ENCODE results near the gene ATF6.
A peak's percentile ranks its signal among the peaks of the same experiment; 100 is the strongest.

ATF6 gene

DNA sequence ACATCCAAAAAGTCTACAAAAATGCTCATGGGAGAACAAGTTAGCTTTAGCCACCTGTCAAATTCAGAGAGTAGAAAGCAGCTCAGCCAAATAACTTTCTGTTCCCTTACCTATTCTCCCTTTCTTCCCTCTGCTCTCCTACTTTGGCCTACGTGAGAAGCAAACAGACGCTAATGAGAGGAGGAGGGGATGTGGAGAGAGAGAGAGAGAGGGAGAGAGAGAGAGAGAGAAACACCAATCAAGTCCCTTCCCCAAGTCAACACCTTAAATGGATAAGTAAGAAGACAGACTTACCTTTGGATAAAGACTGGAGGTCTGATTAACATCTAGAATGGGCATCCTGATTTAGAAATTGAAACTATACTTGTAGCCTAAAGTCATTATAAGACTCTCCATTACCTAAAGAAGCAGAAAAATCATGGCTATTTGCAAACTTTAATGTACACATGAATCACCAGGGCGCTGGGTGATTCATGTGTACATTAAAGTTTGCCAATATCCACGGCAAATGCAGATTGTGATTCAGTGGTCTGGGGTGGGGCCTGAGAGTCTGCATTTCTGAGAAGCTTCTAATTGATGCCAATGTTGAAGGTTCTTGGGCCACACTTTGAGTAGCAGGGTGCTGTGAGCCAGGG lies 29.7 kb upstream of the ATF6 start:
- no peak for DNase-seq

DNA sequence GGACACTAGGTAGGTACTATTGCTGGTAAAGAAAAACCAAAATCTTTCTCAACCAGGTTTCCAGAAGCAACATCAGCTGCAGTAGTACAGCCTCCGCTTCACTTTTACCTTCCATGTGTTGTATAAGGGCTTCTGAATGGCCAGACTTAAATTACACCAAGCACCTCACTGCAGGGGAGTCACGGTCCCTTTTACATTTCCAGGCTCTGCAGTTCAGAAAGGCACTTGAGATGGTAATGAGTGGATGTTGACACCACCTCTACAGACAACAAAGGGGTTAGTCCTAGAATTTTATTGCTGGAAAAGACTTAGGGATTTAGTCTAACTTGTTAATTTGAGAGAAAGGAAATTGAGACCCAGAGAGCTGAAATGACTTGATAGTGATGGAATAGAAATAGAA lies 28.5 kb upstream of the ATF6 start:
- DNase-seq, result peak; percentile 26 to 62 (median 57)

DNA sequence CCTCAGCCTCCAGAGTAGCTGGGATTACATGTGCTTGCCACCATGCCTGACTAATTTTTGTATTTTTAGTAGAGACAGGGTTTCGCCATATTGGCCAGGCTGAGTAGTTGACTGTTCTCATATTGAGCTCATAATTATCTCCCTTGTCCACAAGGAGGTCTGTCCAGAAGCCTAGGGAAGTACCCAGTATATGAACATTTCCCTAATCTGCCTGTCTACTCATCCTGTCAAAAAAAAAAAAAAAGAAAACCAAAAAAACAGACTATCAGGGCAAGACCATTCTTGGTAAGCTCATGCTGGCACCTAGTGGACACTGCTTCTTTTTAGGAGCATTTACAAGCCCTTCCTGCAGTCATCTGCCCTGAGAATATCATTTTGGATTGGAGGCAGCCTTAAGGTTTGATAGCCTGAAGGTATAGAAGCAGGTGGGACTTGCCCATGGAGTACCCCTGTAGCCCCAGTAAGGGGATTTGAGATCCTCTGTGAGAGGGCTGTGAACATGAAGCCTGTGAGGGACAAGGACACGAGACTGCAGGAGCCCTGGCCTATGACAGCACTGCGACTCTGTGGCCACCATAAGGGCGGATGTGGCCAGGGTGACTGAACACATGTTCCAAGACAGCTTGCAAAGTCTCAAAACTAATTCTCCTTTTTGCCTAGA lies 27.4 kb upstream of the ATF6 start:
- DNase-seq, result peak in 1 of 3 experiments; percentile 32

DNA sequence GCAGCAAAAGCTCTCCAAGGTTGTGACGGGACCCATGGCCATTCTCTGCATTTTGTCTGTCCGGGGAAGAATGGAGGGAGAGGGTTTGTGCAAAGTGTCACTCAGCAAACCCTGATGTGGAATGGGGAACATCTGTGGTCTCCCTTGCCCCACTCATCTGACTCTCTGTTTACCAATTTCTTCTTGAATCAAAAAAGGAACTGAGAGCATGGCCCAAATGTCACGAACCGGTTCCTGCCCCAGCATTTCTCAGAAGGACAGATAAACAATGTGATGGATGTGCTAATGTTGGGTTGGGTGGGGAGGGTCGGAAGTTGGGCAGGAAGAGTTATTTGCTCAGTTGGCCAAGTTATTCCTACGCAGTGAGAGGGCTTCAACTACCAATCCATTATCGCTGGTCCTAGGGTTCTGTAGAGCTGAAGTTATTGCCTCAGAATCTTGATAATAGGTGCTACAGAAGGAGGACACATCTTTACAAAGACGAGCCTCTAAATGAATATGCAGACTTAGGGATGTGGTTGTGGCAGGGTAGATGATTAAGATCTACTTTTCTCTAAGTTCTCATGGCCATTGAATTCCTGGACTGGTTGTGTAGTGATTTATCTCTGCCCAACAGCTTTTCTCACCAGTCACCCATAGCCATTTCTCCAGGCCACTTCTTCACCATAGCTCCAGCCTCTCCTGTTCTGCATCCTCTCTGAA lies 26.1 kb upstream of the ATF6 start:
- DNase-seq, result no peak

- no peak for DNase-seq
These were observed 25.2 kb upstream of the ATF6 start for GRCh38 chr1:161740921-161741320.

- no peak for DNase-seq
These were observed 22.9 kb upstream of the ATF6 start for GRCh38 chr1:161743231-161743630.

DNA sequence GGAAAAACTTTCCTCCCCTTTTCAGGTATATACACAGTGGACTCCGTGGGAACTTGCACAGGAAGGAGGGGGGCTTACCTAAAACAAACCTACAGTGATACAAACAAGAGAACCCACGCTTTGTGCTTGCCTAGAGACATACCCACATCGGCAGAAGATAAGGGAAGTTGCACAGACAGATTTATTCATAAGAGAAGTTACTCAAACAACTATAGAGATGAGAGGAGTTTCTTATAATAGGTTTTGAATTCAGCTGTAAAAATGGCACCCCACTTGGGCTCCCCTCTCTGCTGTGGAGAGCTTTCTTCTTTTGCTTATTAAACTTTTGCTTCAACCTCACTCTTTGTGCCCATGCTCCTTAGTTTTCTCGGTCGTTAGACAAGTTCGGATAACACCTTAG lies 18.3 kb upstream of the ATF6 start:
- DNase-seq, result no peak

- peak; percentile 94 to 99 (median 98) for DNase-seq
These were observed 16.4 kb upstream of the ATF6 start, which contains the start of gene DUSP12 for GRCh38 chr1:161749509-161750407. DUSP12 (plus strand) TSS chr1:161749786; CDS start chr1:161749802, 16 bp downstream.

GRCh38 chr1:161763522-161764098 lies 2.5 kb upstream of the ATF6 start:
- peak in 1 of 3 experiments; percentile 35 for DNase-seq

GRCh38 chr1:161768461-161768860 lies 2.3 kb downstream of the ATF6 start:
- DNase-seq, result no peak

DNA sequence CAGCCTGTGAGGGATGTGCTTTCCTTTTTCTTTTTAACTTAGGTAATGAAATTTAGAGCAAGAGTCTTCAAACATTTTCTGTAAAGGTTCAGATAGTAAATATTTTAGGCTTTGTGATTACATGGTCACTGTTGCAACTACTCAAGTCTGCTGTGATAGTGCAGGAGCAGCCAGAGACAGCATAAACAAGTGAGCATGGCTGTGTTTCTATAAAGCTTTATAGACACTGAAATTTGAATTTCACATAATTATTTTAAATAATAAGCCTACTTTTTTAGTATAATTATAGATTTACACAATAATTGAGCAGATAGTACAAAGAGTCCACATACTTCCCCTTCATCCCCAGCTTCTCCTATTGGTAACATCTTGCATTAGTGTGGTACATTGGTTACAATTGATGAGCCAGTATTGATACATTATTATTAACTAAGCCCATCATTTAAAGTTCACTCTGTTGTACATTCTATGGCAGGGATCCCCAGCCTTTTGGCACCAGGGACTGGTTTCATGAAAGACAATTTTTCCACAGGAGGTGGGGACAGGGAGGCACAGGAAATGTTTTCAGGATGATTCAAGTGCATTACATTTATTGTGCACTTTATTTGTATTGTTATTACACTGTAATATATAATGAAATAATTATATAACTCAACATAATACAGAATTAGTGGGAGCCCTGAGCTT lies 3.0 kb downstream of the ATF6 start:
- no peak for DNase-seq

GRCh38 chr1:161769673-161770045 lies 3.5 kb downstream of the ATF6 start:
- peak in 2 of 3 experiments; percentile 27 to 61 for DNase-seq

DNA sequence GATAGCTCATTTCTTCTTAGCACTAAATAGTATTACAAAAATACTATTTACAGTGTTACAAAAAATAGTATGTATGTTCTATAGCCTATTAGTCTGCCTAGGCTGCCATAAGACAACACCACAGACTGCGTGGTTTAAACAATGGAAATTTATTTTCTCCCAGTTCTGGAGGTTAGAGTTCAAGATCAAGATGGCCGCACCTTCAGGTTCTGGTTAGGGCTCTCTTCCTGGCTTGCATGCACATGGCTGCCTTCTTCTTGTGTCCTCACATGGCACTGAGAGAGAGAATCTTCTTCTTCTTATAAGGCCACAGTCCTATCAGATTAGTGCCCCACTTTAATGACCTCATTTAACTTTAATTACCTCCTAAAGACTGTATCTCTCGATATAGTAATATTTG lies 4.1 kb downstream of the ATF6 start:
- no peak for DNase-seq

GRCh38 chr1:161771161-161771560 lies 5.0 kb downstream of the ATF6 start:
- no peak for DNase-seq

DNA sequence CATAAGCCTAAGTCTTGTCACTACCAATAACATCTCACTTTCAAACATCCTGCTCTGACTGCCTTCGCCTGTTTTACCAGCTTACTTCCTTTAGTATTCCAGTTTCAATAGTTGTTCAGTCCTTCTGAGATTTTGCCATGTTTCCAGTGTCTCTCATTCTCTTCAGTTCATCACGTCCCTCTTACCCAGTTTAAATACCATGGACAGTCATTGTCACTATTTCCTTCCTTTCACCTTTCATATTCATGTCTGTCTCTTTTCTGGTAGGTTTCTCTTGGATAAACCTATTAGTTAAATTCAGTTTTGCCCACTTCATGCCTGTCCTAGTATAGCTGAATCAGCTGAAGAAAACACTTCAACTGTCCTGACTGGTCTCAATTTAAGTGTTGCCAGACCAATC lies 5.9 kb downstream of the ATF6 start:
- no peak for DNase-seq

DNA sequence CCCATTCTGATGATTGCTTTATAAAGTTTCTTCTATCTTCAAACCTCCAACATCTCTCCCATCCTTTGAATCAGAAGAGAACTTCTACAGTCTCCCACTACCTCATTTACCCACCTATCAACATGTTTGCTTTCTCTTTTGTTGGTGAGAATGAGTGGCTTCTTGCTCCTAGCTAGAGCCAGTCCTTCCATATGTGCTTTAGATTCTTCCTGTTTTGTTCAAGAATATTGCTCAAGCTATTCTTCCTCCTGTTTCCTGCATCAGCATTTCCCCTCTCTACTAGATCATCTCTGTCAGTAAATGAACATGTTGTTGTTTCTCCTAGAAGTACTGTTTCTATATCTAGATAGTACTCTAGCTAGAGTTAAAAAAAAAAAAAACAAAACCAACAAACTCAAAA lies 6.3 kb downstream of the ATF6 start:
- no peak for DNase-seq

- no peak for DNase-seq
These were observed 7.7 kb downstream of the ATF6 start for GRCh38 chr1:161773791-161774190.

DNA sequence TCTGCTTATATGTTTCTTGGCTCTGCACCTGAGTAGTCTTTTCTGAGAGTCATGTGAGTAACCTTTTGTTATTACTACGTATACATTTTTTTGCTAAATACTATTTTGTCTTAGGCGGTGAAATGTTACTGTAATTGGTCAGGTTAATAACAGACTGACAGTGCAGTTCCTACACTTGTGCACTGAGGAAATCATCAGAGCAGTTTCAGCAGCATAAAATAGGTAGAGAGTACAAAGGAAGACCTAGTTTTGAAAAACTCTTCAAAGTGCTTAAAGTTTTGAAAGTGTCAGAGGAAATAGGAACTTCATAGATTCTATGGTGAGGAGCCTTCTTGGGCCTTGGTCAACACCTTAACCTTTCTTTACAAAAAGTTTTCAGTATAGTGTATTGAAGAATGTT lies 11.1 kb downstream of the ATF6 start:
- DNase-seq, result no peak

- DNase-seq, result no peak
These were observed 12.4 kb downstream of the ATF6 start for GRCh38 chr1:161778522-161778921.

DNA sequence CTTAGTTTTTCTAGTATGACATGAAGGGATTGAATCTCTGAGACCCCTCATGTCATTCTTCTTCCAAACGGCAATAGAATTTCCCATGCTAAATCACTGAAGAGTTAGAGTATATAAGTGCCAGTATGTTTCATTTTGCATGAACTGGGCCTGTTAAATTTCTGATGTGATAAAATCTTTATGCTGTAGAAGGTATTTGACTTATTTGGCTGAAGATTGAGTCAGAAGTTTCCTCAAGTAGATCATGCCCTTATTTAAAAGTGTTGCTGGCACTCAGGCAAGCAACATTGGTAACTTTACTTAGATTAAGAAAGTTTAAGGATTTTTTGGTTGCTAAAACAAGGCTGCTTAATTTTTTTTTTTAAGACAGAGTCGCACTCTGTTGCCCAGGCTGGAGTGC lies 13.3 kb downstream of the ATF6 start:
- DNase-seq, result no peak

- DNase-seq, result no peak
These were observed 15.9 kb downstream of the ATF6 start for GRCh38 chr1:161781995-161782394.

GRCh38 chr1:161782886-161783285 lies 16.8 kb downstream of the ATF6 start:
- no peak for DNase-seq
